ENCODE results near the gene ANAPC4. TPM values are rescaled to one million over a fixed set of nuclear protein-coding genes. Genes with fewer than 3 reads are reported as not detected.

The ANAPC4 gene
- total and polyA plus RNA-seq, 9 donors = 18.7 to 106 (median 34.4) TPM

GRCh38 chr4:25405453-25405852 lies 28.4 kb downstream of the ANAPC4 start:
- H3K9me3 ChIP-seq = no peaks in the 10 kb centered on the region
- no peak for DNase-seq
- no peak for TF ChIP-seq POLR2A (IDR thresholded peaks at IDR 0.05)
- no peak for TF ChIP-seq CTCF (IDR thresholded peaks at IDR 0.05)
- no peak for TF ChIP-seq EP300 (IDR thresholded peaks at IDR 0.05)
- H3K27ac ChIP-seq = peak overlapping the region in 1 of 2 donors; percentile 3
- H3K36me3 ChIP-seq = no peaks in the 10 kb centered on the region
- no peaks in the 10 kb centered on the region for H3K27me3 ChIP-seq
- intact Hi-C loops (cut with DNase I) = no loop called here
- whole genome bisulfite sequencing, 3 donors = 67 to 80% (median 69%) methylated on average over 2 of the region's 2 CpGs
- H3K4me3 ChIP-seq = no peak overlapping the region
- H3K4me1 ChIP-seq (ENCODE audit: insufficient read depth) = no peaks in the 10 kb centered on the region

GRCh38 chr4:25406081-25406692 lies 29.1 kb downstream of the ANAPC4 start:
- Histone ChIP-seq H3K36me3 (no peaks in the 10 kb centered on the region), H3K4me1 (ENCODE audit: insufficient read depth) (no peaks in the 10 kb centered on the region), H3K9me3 (no peaks in the 10 kb centered on the region), H3K4me3 (no peak overlapping the region), H3K27ac (no peak overlapping the region), H3K27me3 (no peaks in the 10 kb centered on the region)
- 63 to 64% (median 64%) methylated on average over 5 of the region's 5 CpGs for WGBS, 3 donors
- DNase-seq = no peak
- TF ChIP-seq POLR2A (IDR thresholded peaks at IDR 0.05) (no peak), CTCF (IDR thresholded peaks at IDR 0.05) (no peak), EP300 (IDR thresholded peaks at IDR 0.05) (no peak)
- intact Hi-C loops (cut with DNase I) = no loop called here

GRCh38 chr4:25410820-25411529 lies 33.9 kb downstream of the ANAPC4 start:
- Histone ChIP-seq H3K27ac (no peak overlapping the region), H3K4me1 (ENCODE audit: insufficient read depth) (no peaks in the 10 kb centered on the region), H3K9me3 (no peaks in the 10 kb centered on the region), H3K4me3 (no peak overlapping the region), H3K27me3 (no peaks in the 10 kb centered on the region), H3K36me3 (no peaks in the 10 kb centered on the region)
- DNase-seq = no peak
- intact Hi-C loops (cut with DNase I) = no loop called here
- TF ChIP-seq EP300 (IDR thresholded peaks at IDR 0.05) = no peak
- TF ChIP-seq CTCF (IDR thresholded peaks at IDR 0.05) = no peak
- no peak for TF ChIP-seq POLR2A (IDR thresholded peaks at IDR 0.05)
- 80 to 88% (median 83%) methylated on average over 4 of the region's 4 CpGs for WGBS, 3 donors

- no peak overlapping the region for H3K4me3 ChIP-seq
- no peaks in the 10 kb centered on the region for H3K27me3 ChIP-seq
- H3K4me1 ChIP-seq (ENCODE audit: insufficient read depth) = no peaks in the 10 kb centered on the region
- 41 to 44% (median 41%) methylated on average over 3 of the region's 3 CpGs for WGBS, 3 donors
- TF ChIP-seq EP300 (IDR thresholded peaks at IDR 0.05) (no peak), POLR2A (IDR thresholded peaks at IDR 0.05) (no peak), CTCF (IDR thresholded peaks at IDR 0.05) (no peak)
- DNase-seq = no peak
- H3K27ac ChIP-seq = no peak overlapping the region
- no peaks in the 10 kb centered on the region for H3K9me3 ChIP-seq
- no peaks in the 10 kb centered on the region for H3K36me3 ChIP-seq
- intact Hi-C loops (cut with DNase I) = no loop called here
These were observed 36.2 kb downstream of the ANAPC4 start for GRCh38 chr4:25413261-25413660.
